ENCODE results near the gene OR5M11. TPM values are rescaled to one million over a fixed set of nuclear protein-coding genes. Genes with fewer than 3 reads are reported as not detected.
A peak's percentile ranks its signal among the peaks of the same experiment; 100 is the strongest.
"Not testable (repeated sequence)": the region's sequence is repeated elsewhere in the genome, so short reads cannot be mapped to it uniquely, and the experiment has no call there.

OR5M11 gene
- not detected in 2 replicates for total RNA-seq (2014; rRNA removed; shearing (Covaris generic))
- polyA plus RNA-seq (2015; cell fraction: cytosol; rRNA removed), result not detected in 2 replicates
- 0.33 TPM in 1 of 2 replicates, not detected in the other for polyA plus RNA-seq (2015; cell fraction: nucleus; rRNA removed)

DNA sequence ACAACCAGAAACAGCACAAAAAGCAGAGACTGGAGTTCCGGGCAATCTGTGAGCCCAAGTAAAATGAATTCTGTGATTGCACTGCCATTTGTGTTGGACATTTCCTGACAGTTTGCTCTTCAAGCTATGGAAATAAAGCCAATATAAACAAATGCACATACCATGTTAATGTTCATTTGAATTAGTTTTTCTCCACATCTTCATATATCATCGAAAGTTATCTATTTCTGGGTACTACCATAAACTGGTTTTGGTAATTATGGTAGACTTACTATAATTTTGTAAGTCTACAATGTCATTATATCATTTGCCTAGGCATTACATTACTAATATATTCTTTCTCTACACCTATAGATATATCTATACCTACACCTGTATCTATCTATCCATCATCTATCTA lies at the start of gene OR5M11:
Gene OR5M11, minus strand, starts transcription at position 101 of the 400 bp plus-strand sequence. Its CDS starts 0 bp downstream, at position 101.
- DNase-seq (ENCODE audit: low read depth, low spot score), result no peak
- in situ Hi-C loops (cut with HindIII; ENCODE audit: low pct_unique_long_range_greater_than_20kb, low sequenced_read_pairs), result no loop called here

DNA sequence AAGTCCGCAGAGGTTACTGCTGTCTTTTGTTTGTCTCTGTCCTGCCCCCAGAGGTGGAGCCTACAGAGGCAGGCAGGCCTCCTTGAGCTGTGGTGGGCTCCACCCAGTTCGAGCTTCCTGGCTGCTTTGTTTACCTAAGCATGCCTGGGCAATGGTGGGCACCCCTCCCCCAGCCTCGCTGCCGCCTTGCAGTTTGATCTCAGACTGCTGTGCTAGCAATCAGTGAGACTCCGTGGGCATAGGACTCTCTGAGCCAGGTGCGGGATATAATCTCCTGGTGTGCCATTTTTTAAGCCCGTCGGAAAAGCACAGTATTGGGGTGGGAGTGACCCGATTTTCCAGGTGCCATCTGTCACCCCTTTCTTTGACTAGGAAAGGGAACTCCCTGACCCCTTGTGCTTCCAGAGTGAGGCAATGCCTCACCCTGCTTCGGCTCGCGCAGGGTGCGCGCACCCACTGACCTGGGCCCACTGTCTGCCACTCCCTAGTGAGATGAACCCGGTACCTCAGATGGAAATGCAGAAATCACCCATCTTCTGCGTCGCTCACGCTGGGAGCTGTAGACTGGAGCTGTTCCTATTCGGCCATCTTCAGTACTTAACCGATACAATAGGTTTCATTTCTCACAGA lies 49.1 kb upstream of the OR5M11 start:
- in situ Hi-C loops (cut with HindIII; ENCODE audit: low pct_unique_long_range_greater_than_20kb, low sequenced_read_pairs), result not testable (repeated sequence)

DNA sequence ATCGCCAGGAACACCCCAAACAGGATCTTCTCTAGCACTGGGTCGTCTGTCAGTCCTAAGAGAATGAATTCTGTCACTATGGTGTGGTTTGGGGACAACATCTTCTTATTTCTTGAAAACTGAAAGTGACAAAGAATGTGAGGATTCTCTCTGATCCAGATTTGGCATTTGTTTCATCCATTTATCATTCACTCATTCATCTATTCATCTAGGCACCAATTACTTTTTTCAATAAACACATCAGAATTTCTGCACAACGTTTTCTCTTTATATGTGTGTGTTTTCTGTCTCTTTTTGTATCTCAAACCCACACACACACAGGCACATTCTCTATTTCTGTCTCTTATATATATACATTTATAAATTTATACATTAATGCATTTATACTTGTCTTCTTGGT lies 34.6 kb upstream of the OR5M11 start, which contains the start of gene OR5M10:
Gene OR5M10, minus strand, starts transcription at position 101 of the 400 bp plus-strand sequence. Its CDS starts 0 bp downstream, at position 101.
- DNase-seq (ENCODE audit: low read depth, low spot score), result no peak
- in situ Hi-C loops (cut with HindIII; ENCODE audit: low pct_unique_long_range_greater_than_20kb, low sequenced_read_pairs), result no loop called here

More for the DNA sequence above, 49.1 kb upstream of the OR5M11 start:
- not testable (repeated sequence) for DNase-seq (ENCODE audit: low read depth, low spot score)

DNA sequence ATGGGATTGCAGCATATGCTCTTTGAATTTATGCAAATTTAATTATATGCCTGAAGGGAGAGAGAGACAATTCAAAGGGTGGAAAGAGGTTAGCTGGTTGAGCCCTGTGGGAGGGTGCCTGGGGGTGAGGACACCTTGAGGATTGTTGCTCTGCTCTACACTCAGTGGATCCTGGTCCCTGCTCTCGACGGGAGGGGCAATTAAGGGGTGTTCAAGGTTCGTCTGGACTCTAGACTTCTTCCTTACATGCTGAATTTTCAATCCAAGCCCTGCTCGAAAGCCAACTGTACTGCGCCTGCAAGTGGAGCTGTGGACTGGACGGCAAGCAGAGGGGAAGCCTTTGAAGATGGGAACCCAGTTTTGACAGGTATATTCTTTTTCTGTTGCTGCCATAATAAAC lies 15.5 kb upstream of the OR5M11 start:
- in situ Hi-C loops (cut with HindIII; ENCODE audit: low pct_unique_long_range_greater_than_20kb, low sequenced_read_pairs), result no loop called here
- no peak for DNase-seq (ENCODE audit: low read depth, low spot score)

DNA sequence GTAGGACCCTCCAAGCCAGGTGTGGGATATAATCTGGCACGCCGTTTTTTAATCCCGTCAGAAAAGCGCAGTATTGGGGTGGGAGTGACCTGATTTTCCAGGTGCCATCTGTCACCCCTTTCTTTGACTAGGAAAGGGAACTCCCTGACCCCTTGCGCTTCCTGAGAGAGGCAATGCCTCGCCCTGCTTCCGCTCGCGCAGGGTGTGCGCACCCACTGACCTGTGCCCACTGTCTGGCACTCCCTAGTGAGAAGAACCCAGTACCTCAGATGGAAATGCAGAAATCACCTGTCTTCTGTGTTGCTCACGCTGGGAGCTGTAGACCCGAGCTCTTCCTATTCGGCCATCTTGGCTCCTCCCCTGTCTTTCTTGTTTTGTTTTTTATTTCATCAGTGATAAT lies 11.6 kb upstream of the OR5M11 start:
- DNase-seq (ENCODE audit: low read depth, low spot score); in situ Hi-C loops (cut with HindIII; ENCODE audit: low pct_unique_long_range_greater_than_20kb, low sequenced_read_pairs): not testable (repeated sequence)

DNA sequence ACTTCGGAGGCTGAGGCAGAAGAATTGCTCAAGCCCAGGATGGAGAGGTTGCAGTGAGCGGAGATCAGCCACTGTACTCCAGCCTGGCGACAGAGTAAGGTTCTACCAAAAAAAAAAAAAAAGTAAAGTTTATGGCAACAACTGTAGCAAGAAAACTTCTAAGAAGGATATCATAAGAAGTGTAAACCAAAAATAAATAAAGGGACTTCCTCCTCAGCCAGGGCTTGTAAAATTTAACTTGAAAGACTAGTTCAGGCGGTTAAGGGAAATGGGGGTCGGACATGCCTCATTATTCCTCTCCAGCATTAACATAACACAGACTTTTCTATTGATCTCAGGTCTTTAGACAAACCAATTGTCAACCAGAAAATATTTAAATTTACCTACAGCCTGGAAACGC lies 2.5 kb upstream of the OR5M11 start:
- in situ Hi-C loops (cut with HindIII; ENCODE audit: low pct_unique_long_range_greater_than_20kb, low sequenced_read_pairs), result no loop called here

DNA sequence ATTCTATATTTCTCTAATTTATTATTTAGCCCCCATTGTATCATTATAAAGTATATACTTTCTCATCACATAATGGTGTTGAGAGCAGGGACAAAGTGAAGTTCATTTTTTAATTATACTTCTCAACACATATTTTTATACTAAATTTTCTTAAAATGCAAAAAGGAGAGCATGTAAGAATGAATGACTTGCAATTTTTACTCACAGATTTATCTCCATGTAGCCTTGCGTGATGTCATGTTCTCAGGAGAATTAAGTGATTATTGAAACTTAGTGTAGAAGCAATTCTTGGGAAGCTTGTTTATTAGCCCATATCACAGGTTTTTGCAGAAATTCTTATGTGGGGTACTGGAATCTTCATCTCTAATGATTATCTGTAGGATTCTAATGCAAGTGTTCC lies 682 bp upstream of the OR5M11 start:
- DNase-seq (ENCODE audit: low read depth, low spot score), result no peak
- in situ Hi-C loops (cut with HindIII; ENCODE audit: low pct_unique_long_range_greater_than_20kb, low sequenced_read_pairs), result no loop called here

More for the DNA sequence above, 2.5 kb upstream of the OR5M11 start:
- DNase-seq (ENCODE audit: low read depth, low spot score), result no peak

DNA sequence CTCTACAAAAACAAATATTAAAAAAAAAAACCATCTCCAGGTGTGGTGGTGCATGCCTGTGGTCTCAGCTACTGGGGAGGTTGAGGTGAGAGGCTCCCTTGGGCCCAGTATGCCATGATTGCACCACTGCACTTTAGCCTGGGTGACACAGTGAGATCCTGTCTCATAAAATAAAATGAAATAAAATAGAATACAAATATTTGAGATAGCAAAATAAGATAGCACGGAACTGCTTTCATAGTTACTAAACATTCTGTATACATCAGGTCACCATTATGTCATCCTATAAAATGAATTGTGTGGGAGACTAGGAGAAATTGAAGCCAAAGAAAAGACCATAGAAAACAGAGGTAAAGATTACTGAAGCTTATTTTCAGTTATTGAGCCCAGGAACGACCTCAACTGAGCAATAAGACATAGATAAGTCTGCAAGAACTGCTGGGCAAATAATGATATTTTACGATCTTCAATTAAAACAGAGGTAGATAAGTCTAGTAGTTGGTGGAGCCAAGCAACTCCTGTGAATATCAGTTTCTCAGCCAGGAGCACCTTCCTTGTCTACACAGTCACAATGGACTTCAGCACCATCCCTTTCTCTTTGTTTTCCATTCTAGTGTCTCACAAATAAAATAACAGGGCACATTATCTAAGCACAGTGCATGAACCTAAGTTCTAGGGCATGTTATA lies 9.9 kb downstream of the OR5M11 start:
- in situ Hi-C loops (cut with HindIII; ENCODE audit: low pct_unique_long_range_greater_than_20kb, low sequenced_read_pairs), result no loop called here
- DNase-seq (ENCODE audit: low read depth, low spot score), result no peak

DNA sequence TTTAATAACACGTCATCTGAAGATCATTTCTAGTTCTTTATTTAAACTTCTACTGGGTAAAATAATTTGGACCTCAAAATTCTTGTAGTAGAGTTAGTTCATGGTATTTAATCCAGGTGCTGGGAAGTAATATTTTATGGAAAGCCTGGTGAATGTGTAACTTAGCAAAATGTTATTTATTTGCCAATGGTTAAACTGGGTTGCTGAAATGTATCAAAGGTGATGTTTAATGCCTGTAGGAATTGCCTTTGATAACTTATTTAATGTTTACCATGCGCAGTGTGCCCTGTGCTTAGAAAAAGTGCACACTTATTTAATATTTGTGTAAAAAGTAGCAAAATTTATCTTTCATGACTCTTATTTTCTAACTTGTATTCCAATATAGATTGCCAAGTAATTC lies 11.2 kb downstream of the OR5M11 start:
- in situ Hi-C loops (cut with HindIII; ENCODE audit: low pct_unique_long_range_greater_than_20kb, low sequenced_read_pairs), result no loop called here
- DNase-seq (ENCODE audit: low read depth, low spot score), result no peak

DNA sequence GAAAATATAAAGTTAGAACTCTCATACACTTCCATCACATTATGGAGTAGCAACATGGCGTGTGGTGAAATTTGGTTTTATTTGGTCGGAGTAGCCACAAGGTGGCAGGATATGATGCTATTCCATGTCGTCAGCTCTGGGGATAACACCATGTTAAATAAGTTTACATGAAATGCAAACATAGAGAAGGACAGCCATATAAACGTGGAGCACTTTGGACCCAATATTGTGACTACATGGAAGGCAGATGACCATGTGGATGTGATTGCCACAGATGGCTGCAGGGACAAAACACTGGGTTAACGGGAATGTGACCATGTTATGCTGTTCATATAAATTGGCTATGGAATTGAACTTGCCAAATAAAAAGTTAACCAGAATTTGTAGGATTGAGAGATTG lies 21.0 kb downstream of the OR5M11 start:
- DNase-seq (ENCODE audit: low read depth, low spot score), result peak; percentile 56
- in situ Hi-C loops (cut with HindIII; ENCODE audit: low pct_unique_long_range_greater_than_20kb, low sequenced_read_pairs), result no loop called here

DNA sequence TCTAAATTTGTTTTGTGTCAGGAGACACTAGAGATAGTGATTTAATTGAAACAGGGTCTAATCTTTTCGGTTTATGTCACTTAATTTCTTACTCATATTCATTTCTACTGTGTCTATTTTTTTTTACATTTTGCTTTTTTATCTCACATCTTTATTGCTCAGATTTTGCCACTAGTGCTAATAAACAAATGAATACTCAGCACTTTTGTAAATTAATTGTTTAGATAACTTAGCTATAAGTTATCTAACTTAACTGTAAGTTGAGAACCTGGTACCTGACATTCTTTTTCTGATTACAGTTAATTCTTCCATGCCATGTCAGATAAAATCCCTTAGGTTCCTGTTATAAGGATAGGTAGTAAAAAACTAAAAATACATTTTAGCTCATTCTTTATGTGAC lies 29.8 kb downstream of the OR5M11 start:
- DNase-seq (ENCODE audit: low read depth, low spot score), result no peak
- in situ Hi-C loops (cut with HindIII; ENCODE audit: low pct_unique_long_range_greater_than_20kb, low sequenced_read_pairs), result no loop called here

DNA sequence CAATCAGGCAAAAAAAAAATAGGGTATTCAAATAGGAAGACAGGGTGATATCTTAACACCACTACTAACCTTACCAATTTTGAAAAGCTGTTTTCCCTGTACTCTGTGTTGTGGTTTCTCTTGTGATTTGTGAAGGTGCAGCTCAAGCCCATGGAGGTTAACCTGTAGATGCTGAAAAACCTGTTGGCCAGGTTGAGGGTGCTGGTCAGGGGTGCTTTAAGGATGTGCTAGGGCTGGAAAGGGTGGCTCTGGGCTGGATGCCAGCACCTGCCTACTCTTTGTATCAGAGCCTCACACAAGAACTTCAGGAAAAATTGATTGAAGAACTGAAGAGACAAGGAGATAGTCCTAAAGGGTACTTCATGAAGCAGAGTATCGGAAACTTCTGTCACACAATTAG lies 33.6 kb downstream of the OR5M11 start:
- no peak for DNase-seq (ENCODE audit: low read depth, low spot score)
- in situ Hi-C loops (cut with HindIII; ENCODE audit: low pct_unique_long_range_greater_than_20kb, low sequenced_read_pairs), result no loop called here

DNA sequence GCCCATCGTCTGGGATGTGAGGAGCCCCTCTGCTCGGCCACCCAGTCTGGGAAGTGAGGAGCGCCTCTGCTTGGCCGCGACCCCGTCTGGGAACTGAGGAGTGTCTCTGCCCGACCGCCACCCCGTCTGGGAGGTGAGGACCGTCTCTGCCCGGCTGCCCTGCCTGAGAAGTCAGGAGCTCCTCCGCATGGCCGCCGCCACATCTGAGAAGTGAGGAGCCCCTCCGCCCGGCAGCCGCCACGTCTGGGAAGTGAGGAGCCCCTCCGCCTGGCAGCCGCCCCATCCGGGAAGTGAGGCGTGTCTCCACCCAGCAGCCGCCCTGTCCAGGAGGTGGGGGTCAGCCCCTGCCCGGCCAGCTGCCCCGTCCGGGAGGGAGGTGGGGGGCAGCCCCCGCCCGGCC lies 46.0 kb downstream of the OR5M11 start:
- in situ Hi-C loops (cut with HindIII; ENCODE audit: low pct_unique_long_range_greater_than_20kb, low sequenced_read_pairs), result no loop called here
- DNase-seq (ENCODE audit: low read depth, low spot score), result no peak

DNA sequence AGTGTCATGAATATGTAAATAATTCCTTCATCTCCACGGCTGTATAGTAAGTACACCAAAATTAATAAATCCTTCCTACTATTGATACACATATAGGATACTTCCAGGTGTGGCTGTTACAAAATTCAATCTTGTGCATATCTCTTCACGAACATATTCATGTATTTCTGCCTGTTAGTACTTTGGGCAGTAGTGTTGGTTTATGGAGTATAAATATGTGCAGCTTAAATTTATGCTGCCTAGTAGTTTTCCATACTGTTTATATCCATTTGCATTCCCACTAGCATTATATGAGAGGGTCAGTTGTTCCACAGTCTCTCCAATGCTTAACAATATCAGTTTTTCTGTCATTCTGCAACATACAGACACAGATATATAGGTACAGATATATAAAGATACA lies 47.9 kb downstream of the OR5M11 start:
- DNase-seq (ENCODE audit: low read depth, low spot score), result no peak
- in situ Hi-C loops (cut with HindIII; ENCODE audit: low pct_unique_long_range_greater_than_20kb, low sequenced_read_pairs), result no loop called here

Other genes with a start within 250 kb of the OR5M11 start
- not detected in 2 replicates for gene OR8K3, start 228.1 kb downstream of the OR5M11 start, total RNA-seq (2014; rRNA removed; shearing (Covaris generic))
- gene OR8K1, start 197.2 kb downstream of the OR5M11 start, total RNA-seq (2014; rRNA removed; shearing (Covaris generic)), result not detected in 2 replicates
- not detected in 2 replicates for gene OR8J1, start 189.0 kb downstream of the OR5M11 start, total RNA-seq (2014; rRNA removed; shearing (Covaris generic))
- gene OR8U1, start 167.6 kb downstream of the OR5M11 start, total RNA-seq (2014; rRNA removed; shearing (Covaris generic)), result not detected in 2 replicates
- not detected in 2 replicates for gene OR5AL1, start 130.6 kb downstream of the OR5M11 start, total RNA-seq (2014; rRNA removed; shearing (Covaris generic))
- gene OR5M3, start 69.9 kb downstream of the OR5M11 start, total RNA-seq (2014; rRNA removed; shearing (Covaris generic)), result not detected in 2 replicates
- not detected in 2 replicates for gene OR5M8, start 51.9 kb downstream of the OR5M11 start, total RNA-seq (2014; rRNA removed; shearing (Covaris generic))
- gene OR5M10, start 34.5 kb upstream of the OR5M11 start, total RNA-seq (2014; rRNA removed; shearing (Covaris generic)), result not detected in 2 replicates
- not detected in 2 replicates for gene OR5M1, start 71.6 kb upstream of the OR5M11 start, total RNA-seq (2014; rRNA removed; shearing (Covaris generic))
- gene OR5AP2, start 99.2 kb upstream of the OR5M11 start, total RNA-seq (2014; rRNA removed; shearing (Covaris generic)), result not detected in 2 replicates
- not detected in 2 replicates for gene OR5AR1, start 120.4 kb upstream of the OR5M11 start, total RNA-seq (2014; rRNA removed; shearing (Covaris generic))
- gene OR9G1, start 155.8 kb upstream of the OR5M11 start, total RNA-seq (2014; rRNA removed; shearing (Covaris generic)), result not detected in 2 replicates
- gene OR9G4, start 205.4 kb upstream of the OR5M11 start, total RNA-seq (2014; rRNA removed; shearing (Covaris generic)), result not detected in 2 replicates

Data from SK-MEL-5 (cell line).